K562 (cell line): Measurements from ENCODE around the gene NARF. TPM values are rescaled to one million over a fixed set of nuclear protein-coding genes. Genes with fewer than 3 reads are reported as not detected.

Source experiments
- ASH1L ChIP-seq: fragments of 450-650 bp; IDR thresholded peaks from 2 replicates; pipeline ENCODE4 v1.6.1; 2018; ENCODE audit warnings: borderline replicate concordance, mild to moderate bottlenecking, low read depth; ENCODE audit not compliant: partially characterized antibody
- ATF3 ChIP-seq, 2 experiments: fragments of 450-650 bp in 1 of 2; sonication (generic) in 1 of 2; formaldehyde crosslinking in 1 of 2; IDR thresholded peaks in 1 of 2; conservative IDR thresholded peaks in 1 of 2; 2 replicates each; pipeline versions ENCODE4 v1.6.1 to v1.8.1; 2016 to 2023; ENCODE audit warnings: mild to moderate bottlenecking in 2 of 2, moderate library complexity in 2 of 2, inconsistent platforms in 1 of 2, missing genetic modification reagents in 1 of 2
- FOXM1 ChIP-seq, 2 experiments: fragments of 450-650 bp in 1 of 2; sonication (generic) in 1 of 2; formaldehyde crosslinking in 1 of 2; IDR thresholded peaks; 2 replicates each; pipeline versions ENCODE4 v1.6.1 to v1.9.0; 2017 to 2022; ENCODE audit warnings: low read depth in 2 of 2, mild to moderate bottlenecking in 2 of 2, missing genetic modification reagents in 1 of 2, moderate library complexity in 1 of 2
- FOXO4 ChIP-seq: fragments of 450-650 bp; formaldehyde crosslinking; IDR thresholded peaks from 2 replicates; pipeline ENCODE4 v1.4.0; 2020; ENCODE audit warnings: mild to moderate bottlenecking, moderate library complexity
- GABPB2 ChIP-seq: fragments of 250-450 bp; sonication (Bioruptor Pico); conservative IDR thresholded peaks from 2 replicates; pipeline ENCODE4 v1.5.1; 2021; ENCODE audit warnings: mild to moderate bottlenecking
- NCOA2 ChIP-seq, 2 experiments: fragments of 450-650 bp; IDR thresholded peaks; 2 replicates each; pipeline ENCODE4 v1.6.1; 2018; ENCODE audit warnings: mild to moderate bottlenecking in 2 of 2, moderate library complexity in 1 of 2; ENCODE audit not compliant: partially characterized antibody in 2 of 2
- NCOR1 ChIP-seq: fragments of 450-650 bp; IDR thresholded peaks from 2 replicates; pipeline ENCODE4 v1.6.1; 2016; ENCODE audit warnings: mild to moderate bottlenecking, moderate library complexity
- NONO ChIP-seq, 2 experiments: fragments of 200-400 bp in 1 of 2; fragments of 450-650 bp in 1 of 2; formaldehyde crosslinking in 1 of 2; IDR thresholded peaks; 2 replicates each; pipeline ENCODE4 v1.6.1; 2017; ENCODE audit warnings: low read depth in 2 of 2, mild to moderate bottlenecking in 2 of 2, moderate library complexity in 2 of 2, low read length in 1 of 2
- RBM34 ChIP-seq: fragments of 200-400 bp; formaldehyde crosslinking; IDR thresholded peaks from 2 replicates; pipeline ENCODE4 v1.6.1; 2018; ENCODE audit warnings: low read length, borderline replicate concordance; ENCODE audit not compliant: insufficient read depth
- SIN3B ChIP-seq: fragments of 450-650 bp; IDR thresholded peaks from 2 replicates; pipeline ENCODE4 v1.6.1; 2017; ENCODE audit warnings: low read depth, mild to moderate bottlenecking, moderate library complexity
- SMARCA5 ChIP-seq: fragments of 450-650 bp; IDR thresholded peaks from 2 replicates; pipeline ENCODE4 v1.6.1; 2016
- SREBF2 ChIP-seq: sonication (generic); formaldehyde crosslinking; IDR thresholded peaks from 2 replicates; pipeline ENCODE4 v1.4.0; 2020; ENCODE audit warnings: mild to moderate bottlenecking, missing genetic modification reagents
- ZFX ChIP-seq: sonication (generic); formaldehyde crosslinking; IDR thresholded peaks from 2 replicates; pipeline ENCODE4 v1.8.0; 2022; ENCODE audit warnings: mild to moderate bottlenecking, missing genetic modification reagents, moderate library complexity
- ZNF561 ChIP-seq: fragments of 450-650 bp; formaldehyde crosslinking; conservative IDR thresholded peaks from 2 replicates; pipeline ENCODE4 v1.4.0; 2020; ENCODE audit warnings: mild to moderate bottlenecking, moderate library complexity
- ZNF644 ChIP-seq: fragments of 200-800 bp; sonication (Bioruptor generic); IDR thresholded peaks from 2 replicates; pipeline ENCODE4 v1.6.1; 2016; ENCODE audit warnings: low read depth, missing genetic modification characterization, missing compliant biosample characterization
- polyA plus RNA-seq, 8 experiments: library from polyadenylated mRNA; depleted of rRNA in 4 of 8; stranded (reverse) in 5 of 8; unstranded in 3 of 8; fragments of >200 nt; fragmentation: Nextera tagmentation in 2 of 8; fragmentation: Illumina TruSeq in 1 of 8; extraction: Ambion mirVana in 2 of 8; extraction: Trizol in 1 of 8; gene quantifications; 2 replicates each; pipeline versions ENCODE4 v1.2.1 to v1.2.3, GENCODE V29; 2011 to 2014; ENCODE audit warnings: inconsistent platforms in 1 of 8, missing spikeins in 1 of 8
- total RNA-seq, 7 experiments: library from RNA; depleted of rRNA in 6 of 7; stranded (reverse); fragments of >200 nt in 6 of 7; fragmentation: Illumina TruSeq in 2 of 7; extraction: Trizol in 2 of 7; gene quantifications; 2 replicates each; pipeline versions ENCODE4 v1.2.1 to v1.2.3, GENCODE V29; 2011 to 2021; ENCODE audit warnings: low replicate concordance in 1 of 7
- TF ChIP-seq, protein P1 (sequence below): sonication (generic); formaldehyde crosslinking; IDR thresholded peaks from 2 replicates; pipeline ENCODE4 v1.8.0; 2022; ENCODE audit warnings: missing genetic modification reagents, mild to moderate bottlenecking, borderline replicate concordance
- TF ChIP-seq, protein P2 (sequence below): IDR thresholded peaks from 3 replicates; pipeline ENCODE4 v1.6.1; 2011; ENCODE audit warnings: borderline replicate concordance, mild to moderate bottlenecking, moderate library complexity; ENCODE audit not compliant: insufficient read length; ENCODE audit errors: extremely low read depth

The NARF gene
- total and polyA plus RNA-seq, 9 of the 15 experiments (the other 6 are each of a cell fraction or from before 2014, with no cell fraction given): 60.4 to 423 (median 132) TPM

DNA sequence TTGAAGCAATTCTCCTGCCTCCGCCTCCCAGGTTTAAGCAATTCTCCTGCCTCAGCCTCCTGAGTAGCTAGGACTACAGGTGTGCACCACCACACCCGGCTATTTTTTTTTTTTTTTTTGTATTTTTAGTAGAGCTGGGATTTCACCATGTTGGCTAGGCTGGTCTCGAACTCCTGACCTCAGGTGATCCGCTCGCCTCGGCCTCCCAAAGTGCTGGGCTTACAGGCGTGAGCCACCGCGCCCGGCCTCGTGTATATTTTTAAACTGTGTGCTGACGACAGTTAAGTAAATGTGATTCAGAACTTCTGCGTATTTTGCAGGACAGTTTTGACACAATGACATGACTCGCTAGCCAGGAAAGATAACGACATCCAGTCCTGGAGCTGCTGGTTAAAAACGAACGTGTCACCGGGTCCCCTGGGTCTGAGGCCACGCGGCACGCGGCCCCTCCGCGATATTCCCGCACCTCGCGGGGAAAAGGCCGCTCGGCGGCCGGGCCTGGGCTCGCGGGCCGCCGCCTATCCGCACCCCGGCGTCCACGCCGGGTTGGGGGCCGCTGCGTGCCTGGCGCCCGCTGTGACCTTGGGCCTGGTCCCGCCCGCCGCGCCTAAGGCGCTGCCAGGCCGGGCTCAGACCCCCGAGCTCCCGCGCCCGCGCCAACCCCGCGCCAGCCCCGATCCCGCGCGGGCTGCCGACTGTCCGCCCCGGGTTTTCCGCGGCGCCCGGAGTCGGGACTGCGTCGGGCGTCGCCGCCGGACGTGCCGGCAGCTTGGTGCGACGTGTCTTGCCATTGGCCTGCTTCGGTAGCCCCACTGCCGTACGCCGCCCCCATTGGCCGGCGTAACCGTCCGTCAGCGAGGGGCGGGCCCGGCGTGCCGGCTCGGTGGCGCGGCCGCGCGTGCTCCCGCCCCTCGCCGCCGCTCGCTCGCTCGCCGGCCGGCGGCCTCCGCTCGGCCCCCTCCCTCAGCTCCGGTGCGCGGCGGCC lies 60.6 kb downstream of the NARF start, which contains the start of gene FOXK2 (continued):
- TF ChIP-seq, protein P1, sequence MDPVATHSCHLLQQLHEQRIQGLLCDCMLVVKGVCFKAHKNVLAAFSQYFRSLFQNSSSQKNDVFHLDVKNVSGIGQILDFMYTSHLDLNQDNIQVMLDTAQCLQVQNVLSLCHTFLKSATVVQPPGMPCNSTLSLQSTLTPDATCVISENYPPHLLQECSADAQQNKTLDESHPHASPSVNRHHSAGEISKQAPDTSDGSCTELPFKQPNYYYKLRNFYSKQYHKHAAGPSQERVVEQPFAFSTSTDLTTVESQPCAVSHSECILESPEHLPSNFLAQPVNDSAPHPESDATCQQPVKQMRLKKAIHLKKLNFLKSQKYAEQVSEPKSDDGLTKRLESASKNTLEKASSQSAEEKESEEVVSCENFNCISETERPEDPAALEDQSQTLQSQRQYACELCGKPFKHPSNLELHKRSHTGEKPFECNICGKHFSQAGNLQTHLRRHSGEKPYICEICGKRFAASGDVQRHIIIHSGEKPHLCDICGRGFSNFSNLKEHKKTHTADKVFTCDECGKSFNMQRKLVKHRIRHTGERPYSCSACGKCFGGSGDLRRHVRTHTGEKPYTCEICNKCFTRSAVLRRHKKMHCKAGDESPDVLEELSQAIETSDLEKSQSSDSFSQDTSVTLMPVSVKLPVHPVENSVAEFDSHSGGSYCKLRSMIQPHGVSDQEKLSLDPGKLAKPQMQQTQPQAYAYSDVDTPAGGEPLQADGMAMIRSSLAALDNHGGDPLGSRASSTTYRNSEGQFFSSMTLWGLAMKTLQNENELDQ (CRISPR knock-in tag): 0 out of 2 replicates have a peak, but pooled peaks have one; percentile 31
- TF ChIP-seq NCOA2 (IDR thresholded peaks at IDR 0.05; ENCODE audit: partially characterized antibody in 2 of 2) (no peak), GABPB2 (CRISPR knock-in tag) (no peak), ZNF644 (tag) (peak; percentile 92), NONO (IDR thresholded peaks at IDR 0.05; ENCODE audit: low read depth in 2 of 2, low read length in 1 of 2) (peak; percentile 58 to 94; a peak in 3 of 4 replicates), SMARCA5 (peak; percentile 95), NCOR1 (no peak), SREBF2 (CRISPR knock-in tag) (no peak), RBM34 (0 out of 2 replicates have a peak, but pooled peaks have one; percentile 46), ZFX (CRISPR knock-in tag) (peak; percentile 87), FOXO4 (CRISPR knock-in tag) (no peak), ATF3 (IDR thresholded peaks at IDR 0.05) (peak; percentile 63), ATF3 (CRISPR knock-in tag; conservative IDR thresholded peaks at IDR 0.05) (no peak), FOXM1 (IDR thresholded peaks at IDR 0.05; ENCODE audit: low read depth) (peak; percentile 97), FOXM1 (CRISPR knock-in tag; IDR thresholded peaks at IDR 0.05; ENCODE audit: low read depth) (peak; percentile 82), ZNF561 (CRISPR knock-in tag) (no peak), SIN3B (peak; percentile 81), ASH1L (peak; percentile 61)
- TF ChIP-seq, protein P2, sequence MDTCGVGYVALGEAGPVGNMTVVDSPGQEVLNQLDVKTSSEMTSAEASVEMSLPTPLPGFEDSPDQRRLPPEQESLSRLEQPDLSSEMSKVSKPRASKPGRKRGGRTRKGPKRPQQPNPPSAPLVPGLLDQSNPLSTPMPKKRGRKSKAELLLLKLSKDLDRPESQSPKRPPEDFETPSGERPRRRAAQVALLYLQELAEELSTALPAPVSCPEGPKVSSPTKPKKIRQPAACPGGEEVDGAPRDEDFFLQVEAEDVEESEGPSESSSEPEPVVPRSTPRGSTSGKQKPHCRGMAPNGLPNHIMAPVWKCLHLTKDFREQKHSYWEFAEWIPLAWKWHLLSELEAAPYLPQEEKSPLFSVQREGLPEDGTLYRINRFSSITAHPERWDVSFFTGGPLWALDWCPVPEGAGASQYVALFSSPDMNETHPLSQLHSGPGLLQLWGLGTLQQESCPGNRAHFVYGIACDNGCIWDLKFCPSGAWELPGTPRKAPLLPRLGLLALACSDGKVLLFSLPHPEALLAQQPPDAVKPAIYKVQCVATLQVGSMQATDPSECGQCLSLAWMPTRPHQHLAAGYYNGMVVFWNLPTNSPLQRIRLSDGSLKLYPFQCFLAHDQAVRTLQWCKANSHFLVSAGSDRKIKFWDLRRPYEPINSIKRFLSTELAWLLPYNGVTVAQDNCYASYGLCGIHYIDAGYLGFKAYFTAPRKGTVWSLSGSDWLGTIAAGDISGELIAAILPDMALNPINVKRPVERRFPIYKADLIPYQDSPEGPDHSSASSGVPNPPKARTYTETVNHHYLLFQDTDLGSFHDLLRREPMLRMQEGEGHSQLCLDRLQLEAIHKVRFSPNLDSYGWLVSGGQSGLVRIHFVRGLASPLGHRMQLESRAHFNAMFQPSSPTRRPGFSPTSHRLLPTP: peak; percentile 12
